ENCODE measurements around the gene HEG1. TPM values are rescaled to one million over a fixed set of nuclear protein-coding genes. Genes with fewer than 3 reads are reported as not detected.
A peak's percentile ranks its signal among the peaks of the same experiment; 100 is the strongest.

HEG1 gene
- total RNA-seq, 1 experiment from 2014 or later: 14.6 TPM

DNA sequence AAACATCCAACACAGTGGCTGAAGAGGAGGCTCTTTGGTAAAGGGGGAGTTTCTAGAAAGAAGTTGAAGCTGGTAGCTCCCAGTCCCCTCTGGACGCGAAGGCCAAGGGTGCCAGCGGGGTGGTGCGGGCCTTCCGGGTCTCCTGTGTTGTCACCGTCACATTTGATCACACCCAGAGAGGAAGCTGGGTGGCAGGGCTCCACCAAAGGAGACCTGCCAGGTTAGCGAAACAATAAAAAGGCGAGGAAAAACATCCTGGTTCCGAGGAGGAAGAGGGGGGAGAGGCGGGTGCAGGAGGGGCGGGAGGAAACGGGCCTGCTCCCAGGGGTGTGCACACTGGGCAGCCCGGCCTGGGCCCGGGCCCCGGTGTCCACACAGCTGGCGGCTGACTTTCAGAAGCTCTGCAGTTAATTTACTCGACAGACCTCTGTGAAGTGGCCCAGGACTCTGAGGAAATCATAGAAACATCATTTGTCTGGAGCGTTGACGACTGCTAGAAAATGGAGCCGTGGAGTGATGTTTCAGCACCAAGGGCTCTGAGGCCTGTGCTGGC is 12.1 kb downstream of the HEG1 start:
- ATAC-seq: no peak

DNA sequence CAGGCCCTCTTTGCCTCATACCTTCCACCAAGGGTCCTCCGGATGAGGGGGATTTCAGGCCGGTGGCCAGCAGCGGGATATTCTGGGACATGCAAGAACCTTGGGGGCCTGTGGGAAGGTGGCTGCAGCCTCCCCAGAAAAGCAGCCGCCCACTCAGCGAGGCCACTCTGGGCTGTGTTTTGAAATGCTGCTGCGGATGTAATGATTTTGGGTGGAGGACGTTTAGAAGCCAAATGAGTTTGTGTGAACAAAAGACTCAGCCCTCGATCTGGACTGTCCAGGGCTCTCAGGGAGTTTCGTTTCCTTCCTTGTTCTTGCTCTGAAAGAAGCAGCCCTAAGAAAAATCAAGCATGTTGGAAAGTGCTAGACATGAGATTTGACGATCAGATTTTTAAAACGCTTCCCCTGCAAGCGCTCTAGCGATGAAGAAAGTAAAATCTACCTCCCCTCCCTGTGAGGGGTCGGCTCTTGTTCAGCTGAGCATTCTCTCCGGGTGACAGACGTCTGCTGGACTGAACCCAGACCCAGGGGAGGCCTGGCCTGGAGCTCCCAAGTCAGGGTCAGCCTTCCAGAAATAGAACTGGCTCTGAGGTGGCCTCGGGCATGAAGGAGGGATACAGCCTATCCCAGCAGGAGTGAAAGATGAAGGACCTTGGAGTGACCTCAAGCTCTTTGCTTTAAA is 12.9 kb downstream of the HEG1 start:
- CTCF ChIA-PET: interaction anchor here (0.8 to 1.6 kb wide), 2 partner anchors 9 to 99 kb away, joined by 4 to 6 read pairs; no protein-coding TSS in a partner anchor
- Mint-ChIP-seq H3K9me3 (no peaks in the 10 kb centered on the region), H3K36me3 (no peaks in the 10 kb centered on the region), H3K27me3 (ENCODE audit: low read depth) (no peaks in the 10 kb centered on the region), H3K4me1 (peaks cover 33% of the 10 kb centered on the region), H3K27ac (peak overlapping the region; percentile 21; the same call in 1 of the 2 replicates), H3K4me3 (no peak overlapping the region)
- POLR2A ChIA-PET: no interaction called here
- no peak for ATAC-seq
- DNase-seq (ENCODE audit: low spot score): no peak
- TF ChIP-seq SMAD3 (CRISPR knock-in tag; IDR thresholded peaks at IDR 0.05; ENCODE audit: borderline replicate concordance) (no peak), FOXK1 (CRISPR knock-in tag; IDR thresholded peaks at IDR 0.05) (no peak), NFYB (CRISPR knock-in tag; conservative IDR thresholded peaks at IDR 0.05; ENCODE audit: low read depth) (no peak), FOXJ3 (CRISPR knock-in tag; IDR thresholded peaks at IDR 0.05; ENCODE audit: borderline replicate concordance) (no peak)
- TF ChIP-seq, protein P1, sequence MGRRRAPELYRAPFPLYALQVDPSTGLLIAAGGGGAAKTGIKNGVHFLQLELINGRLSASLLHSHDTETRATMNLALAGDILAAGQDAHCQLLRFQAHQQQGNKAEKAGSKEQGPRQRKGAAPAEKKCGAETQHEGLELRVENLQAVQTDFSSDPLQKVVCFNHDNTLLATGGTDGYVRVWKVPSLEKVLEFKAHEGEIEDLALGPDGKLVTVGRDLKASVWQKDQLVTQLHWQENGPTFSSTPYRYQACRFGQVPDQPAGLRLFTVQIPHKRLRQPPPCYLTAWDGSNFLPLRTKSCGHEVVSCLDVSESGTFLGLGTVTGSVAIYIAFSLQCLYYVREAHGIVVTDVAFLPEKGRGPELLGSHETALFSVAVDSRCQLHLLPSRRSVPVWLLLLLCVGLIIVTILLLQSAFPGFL (CRISPR knock-in tag; IDR thresholded peaks at IDR 0.05; ENCODE audit: borderline replicate concordance): no peak
- TF ChIP-seq, protein P2, sequence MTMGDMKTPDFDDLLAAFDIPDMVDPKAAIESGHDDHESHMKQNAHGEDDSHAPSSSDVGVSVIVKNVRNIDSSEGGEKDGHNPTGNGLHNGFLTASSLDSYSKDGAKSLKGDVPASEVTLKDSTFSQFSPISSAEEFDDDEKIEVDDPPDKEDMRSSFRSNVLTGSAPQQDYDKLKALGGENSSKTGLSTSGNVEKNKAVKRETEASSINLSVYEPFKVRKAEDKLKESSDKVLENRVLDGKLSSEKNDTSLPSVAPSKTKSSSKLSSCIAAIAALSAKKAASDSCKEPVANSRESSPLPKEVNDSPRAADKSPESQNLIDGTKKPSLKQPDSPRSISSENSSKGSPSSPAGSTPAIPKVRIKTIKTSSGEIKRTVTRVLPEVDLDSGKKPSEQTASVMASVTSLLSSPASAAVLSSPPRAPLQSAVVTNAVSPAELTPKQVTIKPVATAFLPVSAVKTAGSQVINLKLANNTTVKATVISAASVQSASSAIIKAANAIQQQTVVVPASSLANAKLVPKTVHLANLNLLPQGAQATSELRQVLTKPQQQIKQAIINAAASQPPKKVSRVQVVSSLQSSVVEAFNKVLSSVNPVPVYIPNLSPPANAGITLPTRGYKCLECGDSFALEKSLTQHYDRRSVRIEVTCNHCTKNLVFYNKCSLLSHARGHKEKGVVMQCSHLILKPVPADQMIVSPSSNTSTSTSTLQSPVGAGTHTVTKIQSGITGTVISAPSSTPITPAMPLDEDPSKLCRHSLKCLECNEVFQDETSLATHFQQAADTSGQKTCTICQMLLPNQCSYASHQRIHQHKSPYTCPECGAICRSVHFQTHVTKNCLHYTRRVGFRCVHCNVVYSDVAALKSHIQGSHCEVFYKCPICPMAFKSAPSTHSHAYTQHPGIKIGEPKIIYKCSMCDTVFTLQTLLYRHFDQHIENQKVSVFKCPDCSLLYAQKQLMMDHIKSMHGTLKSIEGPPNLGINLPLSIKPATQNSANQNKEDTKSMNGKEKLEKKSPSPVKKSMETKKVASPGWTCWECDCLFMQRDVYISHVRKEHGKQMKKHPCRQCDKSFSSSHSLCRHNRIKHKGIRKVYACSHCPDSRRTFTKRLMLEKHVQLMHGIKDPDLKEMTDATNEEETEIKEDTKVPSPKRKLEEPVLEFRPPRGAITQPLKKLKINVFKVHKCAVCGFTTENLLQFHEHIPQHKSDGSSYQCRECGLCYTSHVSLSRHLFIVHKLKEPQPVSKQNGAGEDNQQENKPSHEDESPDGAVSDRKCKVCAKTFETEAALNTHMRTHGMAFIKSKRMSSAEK (CRISPR knock-in tag; IDR thresholded peaks at IDR 0.05; ENCODE audit: borderline replicate concordance): no peak
- TF ChIP-seq, protein P3, sequence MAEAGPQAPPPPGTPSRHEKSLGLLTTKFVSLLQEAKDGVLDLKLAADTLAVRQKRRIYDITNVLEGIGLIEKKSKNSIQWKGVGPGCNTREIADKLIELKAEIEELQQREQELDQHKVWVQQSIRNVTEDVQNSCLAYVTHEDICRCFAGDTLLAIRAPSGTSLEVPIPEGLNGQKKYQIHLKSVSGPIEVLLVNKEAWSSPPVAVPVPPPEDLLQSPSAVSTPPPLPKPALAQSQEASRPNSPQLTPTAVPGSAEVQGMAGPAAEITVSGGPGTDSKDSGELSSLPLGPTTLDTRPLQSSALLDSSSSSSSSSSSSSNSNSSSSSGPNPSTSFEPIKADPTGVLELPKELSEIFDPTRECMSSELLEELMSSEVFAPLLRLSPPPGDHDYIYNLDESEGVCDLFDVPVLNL (CRISPR knock-in tag; IDR thresholded peaks at IDR 0.05; ENCODE audit: borderline replicate concordance, low read depth): no peak

More for the DNA sequence above, 12.1 kb downstream of the HEG1 start:
- TF ChIP-seq, protein P4, sequence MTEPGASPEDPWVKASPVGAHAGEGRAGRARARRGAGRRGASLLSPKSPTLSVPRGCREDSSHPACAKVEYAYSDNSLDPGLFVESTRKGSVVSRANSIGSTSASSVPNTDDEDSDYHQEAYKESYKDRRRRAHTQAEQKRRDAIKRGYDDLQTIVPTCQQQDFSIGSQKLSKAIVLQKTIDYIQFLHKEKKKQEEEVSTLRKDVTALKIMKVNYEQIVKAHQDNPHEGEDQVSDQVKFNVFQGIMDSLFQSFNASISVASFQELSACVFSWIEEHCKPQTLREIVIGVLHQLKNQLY (CRISPR knock-in tag; IDR thresholded peaks at IDR 0.05): no peak
- TF ChIP-seq ZBTB21 (CRISPR knock-in tag; IDR thresholded peaks at IDR 0.05; ENCODE audit: borderline replicate concordance) (no peak), ATF1 (CRISPR knock-in tag; IDR thresholded peaks at IDR 0.05) (no peak), ZNF138 (CRISPR knock-in tag; conservative IDR thresholded peaks at IDR 0.05) (no peak), SMAD4 (CRISPR knock-in tag; IDR thresholded peaks at IDR 0.05) (no peak), JAZF1 (CRISPR knock-in tag; IDR thresholded peaks at IDR 0.05) (no peak), TCF7 (CRISPR knock-in tag; IDR thresholded peaks at IDR 0.05; ENCODE audit: low read depth) (no peak), ZNF232 (CRISPR knock-in tag; IDR thresholded peaks at IDR 0.05) (no peak), TEAD1 (CRISPR knock-in tag; IDR thresholded peaks at IDR 0.05) (no peak)
- TF ChIP-seq, protein P5, sequence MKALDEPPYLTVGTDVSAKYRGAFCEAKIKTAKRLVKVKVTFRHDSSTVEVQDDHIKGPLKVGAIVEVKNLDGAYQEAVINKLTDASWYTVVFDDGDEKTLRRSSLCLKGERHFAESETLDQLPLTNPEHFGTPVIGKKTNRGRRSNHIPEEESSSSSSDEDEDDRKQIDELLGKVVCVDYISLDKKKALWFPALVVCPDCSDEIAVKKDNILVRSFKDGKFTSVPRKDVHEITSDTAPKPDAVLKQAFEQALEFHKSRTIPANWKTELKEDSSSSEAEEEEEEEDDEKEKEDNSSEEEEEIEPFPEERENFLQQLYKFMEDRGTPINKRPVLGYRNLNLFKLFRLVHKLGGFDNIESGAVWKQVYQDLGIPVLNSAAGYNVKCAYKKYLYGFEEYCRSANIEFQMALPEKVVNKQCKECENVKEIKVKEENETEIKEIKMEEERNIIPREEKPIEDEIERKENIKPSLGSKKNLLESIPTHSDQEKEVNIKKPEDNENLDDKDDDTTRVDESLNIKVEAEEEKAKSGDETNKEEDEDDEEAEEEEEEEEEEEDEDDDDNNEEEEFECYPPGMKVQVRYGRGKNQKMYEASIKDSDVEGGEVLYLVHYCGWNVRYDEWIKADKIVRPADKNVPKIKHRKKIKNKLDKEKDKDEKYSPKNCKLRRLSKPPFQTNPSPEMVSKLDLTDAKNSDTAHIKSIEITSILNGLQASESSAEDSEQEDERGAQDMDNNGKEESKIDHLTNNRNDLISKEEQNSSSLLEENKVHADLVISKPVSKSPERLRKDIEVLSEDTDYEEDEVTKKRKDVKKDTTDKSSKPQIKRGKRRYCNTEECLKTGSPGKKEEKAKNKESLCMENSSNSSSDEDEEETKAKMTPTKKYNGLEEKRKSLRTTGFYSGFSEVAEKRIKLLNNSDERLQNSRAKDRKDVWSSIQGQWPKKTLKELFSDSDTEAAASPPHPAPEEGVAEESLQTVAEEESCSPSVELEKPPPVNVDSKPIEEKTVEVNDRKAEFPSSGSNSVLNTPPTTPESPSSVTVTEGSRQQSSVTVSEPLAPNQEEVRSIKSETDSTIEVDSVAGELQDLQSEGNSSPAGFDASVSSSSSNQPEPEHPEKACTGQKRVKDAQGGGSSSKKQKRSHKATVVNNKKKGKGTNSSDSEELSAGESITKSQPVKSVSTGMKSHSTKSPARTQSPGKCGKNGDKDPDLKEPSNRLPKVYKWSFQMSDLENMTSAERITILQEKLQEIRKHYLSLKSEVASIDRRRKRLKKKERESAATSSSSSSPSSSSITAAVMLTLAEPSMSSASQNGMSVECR (CRISPR knock-in tag; IDR thresholded peaks at IDR 0.05; ENCODE audit: borderline replicate concordance): no peak
- TF ChIP-seq, protein P6, sequence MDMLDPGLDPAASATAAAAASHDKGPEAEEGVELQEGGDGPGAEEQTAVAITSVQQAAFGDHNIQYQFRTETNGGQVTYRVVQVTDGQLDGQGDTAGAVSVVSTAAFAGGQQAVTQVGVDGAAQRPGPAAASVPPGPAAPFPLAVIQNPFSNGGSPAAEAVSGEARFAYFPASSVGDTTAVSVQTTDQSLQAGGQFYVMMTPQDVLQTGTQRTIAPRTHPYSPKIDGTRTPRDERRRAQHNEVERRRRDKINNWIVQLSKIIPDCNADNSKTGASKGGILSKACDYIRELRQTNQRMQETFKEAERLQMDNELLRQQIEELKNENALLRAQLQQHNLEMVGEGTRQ (CRISPR knock-in tag; IDR thresholded peaks at IDR 0.05): no peak
- TF ChIP-seq, protein P7, sequence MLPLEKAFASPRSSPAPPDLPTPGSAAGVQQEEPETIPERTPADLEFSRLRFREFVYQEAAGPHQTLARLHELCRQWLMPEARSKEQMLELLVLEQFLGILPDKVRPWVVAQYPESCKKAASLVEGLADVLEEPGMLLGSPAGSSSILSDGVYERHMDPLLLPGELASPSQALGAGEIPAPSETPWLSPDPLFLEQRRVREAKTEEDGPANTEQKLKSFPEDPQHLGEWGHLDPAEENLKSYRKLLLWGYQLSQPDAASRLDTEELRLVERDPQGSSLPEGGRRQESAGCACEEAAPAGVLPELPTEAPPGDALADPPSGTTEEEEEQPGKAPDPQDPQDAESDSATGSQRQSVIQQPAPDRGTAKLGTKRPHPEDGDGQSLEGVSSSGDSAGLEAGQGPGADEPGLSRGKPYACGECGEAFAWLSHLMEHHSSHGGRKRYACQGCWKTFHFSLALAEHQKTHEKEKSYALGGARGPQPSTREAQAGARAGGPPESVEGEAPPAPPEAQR (CRISPR knock-in tag; IDR thresholded peaks at IDR 0.05): no peak
- no peaks in the 10 kb centered on the region for H3K36me3 Mint-ChIP-seq
- H3K9me3 Mint-ChIP-seq: no peaks in the 10 kb centered on the region
- H3K4me1 Mint-ChIP-seq: peaks cover 29% of the 10 kb centered on the region
- no peaks in the 10 kb centered on the region for H3K27me3 Mint-ChIP-seq (ENCODE audit: low read depth)
- H3K4me3 Mint-ChIP-seq: no peak overlapping the region
- no peak overlapping the region for H3K27ac Mint-ChIP-seq
- ChIA-PET POLR2A (no interaction called here), CTCF (interaction anchor here (0.8 to 1.6 kb wide), 2 partner anchors 9 to 98 kb away, joined by 4 to 6 read pairs; no protein-coding TSS in a partner anchor)
- DNase-seq (ENCODE audit: low spot score): no peak
